MCF 10A (cell line): ENCODE data around the gene ST6GAL2. TPM values are rescaled to one million over a fixed set of nuclear protein-coding genes. Genes with fewer than 3 reads are reported as not detected.

Experiments used
- BruUV-seq: library from RNA; stranded (reverse); fragments of 400-500 nt; replicated peaks from 2 replicates; lab custom pipeline; 2021; lab: Mats Ljungman, UMichigan
- CTCF ChIA-PET: fragments of 300-600 bp; sonication (Branson Sonifier 250); formaldehyde crosslinking; extraction: SDS; loops from one replicate; lab custom pipeline; 2021; ENCODE audit warnings: antibody characterized with exemption, inconsistent platforms; lab: Yijun Ruan, JAX
- POLR2A ChIA-PET: fragments of 300-600, 350-650 bp; sonication (Branson Sonifier 250); formaldehyde crosslinking; extraction: SDS; loops from one replicate; lab custom pipeline; 2020; ENCODE audit warnings: antibody characterized with exemption, inconsistent platforms; lab: Yijun Ruan, JAX
- DNase-seq: peaks from one replicate; pipeline ENCODE4 v3.0.0-alpha.2; 2018; ENCODE audit not compliant: unreplicated experiment
- H3K27ac Mint-ChIP-seq: one replicate; pipeline ENCODE4 v1.8.0; 2022; ENCODE audit warnings: mild to moderate bottlenecking, low read depth, mixed read lengths; ENCODE audit not compliant: unreplicated experiment
- H3K27me3 Mint-ChIP-seq: one replicate; pipeline ENCODE4 v1.8.0; 2022; ENCODE audit warnings: mixed read lengths; ENCODE audit not compliant: insufficient read depth, unreplicated experiment
- H3K36me3 Mint-ChIP-seq: one replicate; pipeline ENCODE4 v1.8.0; 2022; ENCODE audit warnings: mild to moderate bottlenecking, moderate library complexity, mixed read lengths; ENCODE audit not compliant: insufficient read depth, unreplicated experiment
- H3K4me1 Mint-ChIP-seq: one replicate; pipeline ENCODE4 v1.8.0; 2022; ENCODE audit warnings: mixed read lengths; ENCODE audit not compliant: insufficient read depth, unreplicated experiment
- H3K4me3 Mint-ChIP-seq: one replicate; pipeline ENCODE4 v1.8.0; 2022; ENCODE audit warnings: mild to moderate bottlenecking, moderate library complexity, mixed read lengths; ENCODE audit not compliant: unreplicated experiment
- H3K9me3 Mint-ChIP-seq: one replicate; pipeline ENCODE4 v1.8.0; 2022; ENCODE audit warnings: mixed read lengths; ENCODE audit not compliant: unreplicated experiment
- CTCF ChIP-seq: fragments of 200-600 bp; IDR thresholded peaks from one replicate; pipeline ENCODE4 v1.8.0; 2022; ENCODE audit warnings: antibody characterized with exemption, mild to moderate bottlenecking; ENCODE audit not compliant: unreplicated experiment
- intact Hi-C: fragments of 100-400 bp; cut with micrococcal nuclease; formaldehyde crosslinking; loops from 2 replicates; pipeline ENCODE4 v1.14.1; 2022
- total RNA-seq: library from RNA; stranded (reverse); gene quantifications from 2 replicates; pipeline ENCODE4 v1.2.3, GENCODE V29; 2022

The ST6GAL2 gene
- total RNA-seq, 1 experiment from 2014 or later = 0.68 TPM

GRCh38 chr2:106885329-106885728, 638 bp downstream of the ST6GAL2 start:
- Mint-ChIP-seq H3K27me3 (peaks cover 27% of the 10 kb centered on the region), H3K36me3 (no peaks in the 10 kb centered on the region)

GRCh38 chr2:106882673-106883072, 3.3 kb downstream of the ST6GAL2 start:
- Mint-ChIP-seq H3K27ac (no peak overlapping the region), H3K9me3 (no peaks in the 10 kb centered on the region), H3K4me3 (no peak overlapping the region), H3K27me3 (peaks cover 27% of the 10 kb centered on the region), H3K4me1 (peaks cover 6% of the 10 kb centered on the region), H3K36me3 (no peaks in the 10 kb centered on the region)
- no TSS peak for BruUV-seq
- TF ChIP-seq CTCF = no peak
- DNase-seq = no peak
- ChIA-PET CTCF (interaction anchor here (1.0 to 1.2 kb wide), 2 partner anchors 20 to 444 kb away, joined by 3 read pairs; no protein-coding TSS in a partner anchor), POLR2A (interaction anchor here (0.8 to 1.0 kb wide), 2 partner anchors 13 to 1263 kb away, joined by 3 read pairs; no protein-coding TSS in a partner anchor)
- intact Hi-C loops = no loop called here

More at GRCh38 chr2:106885329-106885728, 638 bp downstream of the ST6GAL2 start:
- no peak overlapping the region for H3K27ac Mint-ChIP-seq
- POLR2A ChIA-PET = no interaction called here
- BruUV-seq = no TSS peak
- H3K9me3 Mint-ChIP-seq = no peaks in the 10 kb centered on the region
- no peak for DNase-seq
- H3K4me1 Mint-ChIP-seq = peaks cover 4% of the 10 kb centered on the region
- intact Hi-C loops = no loop called here
- CTCF ChIA-PET = interaction anchor here (0.6 kb wide), 1 partner anchor 1050 kb away, joined by 5 read pairs; no protein-coding TSS in a partner anchor
- no peak for TF ChIP-seq CTCF
- peak overlapping the region; percentile 71 for H3K4me3 Mint-ChIP-seq

- ChIA-PET CTCF (no interaction called here), POLR2A (no interaction called here)
- no TSS peak for BruUV-seq
- Mint-ChIP-seq H3K4me1 (peaks cover 7% of the 10 kb centered on the region), H3K27me3 (no peaks in the 10 kb centered on the region), H3K9me3 (no peaks in the 10 kb centered on the region), H3K27ac (no peak overlapping the region), H3K36me3 (no peaks in the 10 kb centered on the region), H3K4me3 (no peak overlapping the region)
- no peak for DNase-seq
- intact Hi-C loops = no loop called here
- TF ChIP-seq CTCF = no peak
Measured at GRCh38 chr2:106878206-106878605, 7.8 kb downstream of the ST6GAL2 start.

- intact Hi-C loops = no loop called here
- no peak overlapping the region for H3K4me3 Mint-ChIP-seq
- H3K4me1 Mint-ChIP-seq = peaks cover 7% of the 10 kb centered on the region
- DNase-seq = no peak
- POLR2A ChIA-PET = interaction anchor here (0.6 kb wide), 1 partner anchor 237 kb away, joined by 3 read pairs; no protein-coding TSS in a partner anchor
- no peaks in the 10 kb centered on the region for H3K36me3 Mint-ChIP-seq
- no peaks in the 10 kb centered on the region for H3K9me3 Mint-ChIP-seq
- no peak overlapping the region for H3K27ac Mint-ChIP-seq
- BruUV-seq = no TSS peak
- CTCF ChIA-PET = interaction anchor here (0.6 kb wide), 1 partner anchor 925 kb away, joined by 3 read pairs; no protein-coding TSS in a partner anchor
- no peak for TF ChIP-seq CTCF
- H3K27me3 Mint-ChIP-seq = no peaks in the 10 kb centered on the region
Measured at GRCh38 chr2:106876699-106877098, 9.3 kb downstream of the ST6GAL2 start.
